Eye (tissue), 1 donor: ENCODE measurements around the gene WFDC1.

Experiments used
- DNase-seq: peaks from one replicate; pipeline ENCODE4 v3.0.0-alpha.2; 2015

The WFDC1 gene, protein sequence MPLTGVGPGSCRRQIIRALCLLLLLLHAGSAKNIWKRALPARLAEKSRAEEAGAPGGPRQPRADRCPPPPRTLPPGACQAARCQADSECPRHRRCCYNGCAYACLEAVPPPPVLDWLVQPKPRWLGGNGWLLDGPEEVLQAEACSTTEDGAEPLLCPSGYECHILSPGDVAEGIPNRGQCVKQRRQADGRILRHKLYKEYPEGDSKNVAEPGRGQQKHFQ

DNA sequence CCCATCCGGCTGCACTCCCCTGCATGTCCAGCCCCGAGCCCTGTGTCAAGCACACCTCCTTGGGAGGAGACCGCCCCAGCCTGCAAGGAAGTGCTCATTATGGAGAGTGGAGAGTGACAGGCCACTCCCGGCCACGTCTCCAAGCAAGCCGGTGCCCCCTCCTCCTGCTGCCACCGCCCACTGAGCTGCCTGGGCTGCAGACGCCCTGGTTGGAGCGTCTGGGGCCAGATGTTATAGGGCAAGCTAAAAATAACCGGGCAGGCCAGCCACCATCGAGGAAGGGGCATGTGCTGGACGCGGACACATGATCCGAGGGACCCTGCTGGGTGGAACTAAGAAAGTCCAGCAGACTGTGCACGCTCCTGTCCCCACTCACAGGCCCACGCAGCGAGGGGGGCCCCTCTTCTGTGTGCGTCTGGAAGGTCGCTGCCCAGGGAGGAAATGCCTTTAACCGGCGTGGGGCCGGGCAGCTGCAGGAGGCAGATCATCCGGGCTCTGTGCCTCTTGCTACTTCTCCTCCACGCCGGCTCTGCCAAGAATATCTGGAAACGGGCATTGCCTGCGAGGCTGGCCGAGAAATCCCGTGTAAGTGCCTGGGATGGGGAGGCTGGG, at the start of gene WFDC1:
TSS of gene WFDC1 (plus strand) at position 348 of the 612 bp plus-strand sequence. CDS start at position 442, 94 bp downstream.
- DNase-seq: peak; percentile 60

DNA sequence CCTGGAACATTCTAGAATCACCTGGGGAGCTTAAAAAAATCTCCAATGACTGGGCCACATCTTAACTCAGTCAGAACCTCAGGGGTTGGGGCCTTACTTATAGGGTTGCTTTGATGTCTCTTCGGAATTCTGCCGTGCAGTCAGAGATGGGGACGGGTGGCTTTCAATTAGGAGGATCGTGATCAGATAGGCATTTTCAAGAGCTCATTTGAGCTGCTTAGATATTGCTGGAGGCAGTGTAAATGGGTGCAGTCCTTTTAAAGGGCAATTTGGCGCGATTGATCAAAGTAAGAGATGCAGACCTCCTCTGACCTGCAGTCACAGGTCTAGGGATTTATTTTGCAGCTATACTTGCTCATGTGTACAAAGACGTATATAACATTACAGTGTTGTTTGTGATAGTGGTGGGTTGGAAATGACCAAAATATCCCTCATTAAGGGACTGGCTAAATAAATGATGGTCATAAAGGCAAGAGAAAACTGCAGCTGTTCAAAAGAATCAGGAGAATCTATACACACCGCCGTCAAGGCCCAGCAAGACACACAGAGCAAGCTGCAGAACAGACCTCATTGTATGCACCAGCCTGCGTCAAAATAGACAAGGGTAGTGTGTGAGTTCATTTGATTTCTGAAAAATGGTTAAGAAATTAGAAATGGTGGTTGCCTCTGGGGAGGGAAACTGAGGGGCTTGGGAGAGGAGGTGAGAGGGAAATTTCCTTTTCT, 48.6 kb upstream of the WFDC1 start:
- no peak for DNase-seq

DNA sequence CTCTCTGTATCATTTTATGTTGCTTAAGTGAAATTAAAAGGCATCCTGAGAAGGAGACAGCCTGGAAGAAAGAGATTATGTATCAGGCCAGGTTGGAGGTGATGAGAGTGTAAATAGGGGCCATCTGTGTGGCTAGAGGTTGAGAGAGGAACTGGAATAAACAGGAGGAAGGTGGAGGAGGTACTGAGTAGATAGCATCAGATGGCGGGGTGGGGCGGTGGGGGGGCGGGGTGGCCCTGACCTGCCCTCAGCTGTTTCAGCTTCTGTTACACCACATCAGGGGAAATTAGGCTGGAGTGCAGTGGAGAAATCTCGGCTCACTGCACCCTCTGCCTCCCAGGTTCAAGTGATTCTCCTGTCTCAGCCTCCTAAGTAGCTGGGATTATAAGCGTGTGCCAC, 48.0 kb upstream of the WFDC1 start:
- no peak for DNase-seq

DNA sequence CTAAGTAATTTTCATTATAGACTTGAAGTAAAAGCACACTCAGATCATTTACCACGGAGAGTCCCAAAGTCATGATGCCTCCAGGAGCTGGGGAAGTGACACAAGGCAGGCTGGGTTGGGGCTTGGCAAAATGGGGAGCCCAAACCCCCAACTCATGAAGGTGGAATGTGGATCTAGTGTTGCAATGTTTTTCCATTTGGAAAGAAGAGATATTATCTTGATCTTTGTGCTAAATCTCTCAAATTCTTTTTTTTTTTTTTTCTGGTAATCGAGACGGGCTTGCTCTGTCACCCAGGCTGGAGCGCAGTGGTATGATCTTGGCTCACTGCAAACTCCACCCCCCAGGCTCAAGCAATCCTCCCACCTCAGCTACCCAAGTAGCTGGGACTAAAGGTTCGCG, 47.3 kb upstream of the WFDC1 start:
- DNase-seq: no peak

DNA sequence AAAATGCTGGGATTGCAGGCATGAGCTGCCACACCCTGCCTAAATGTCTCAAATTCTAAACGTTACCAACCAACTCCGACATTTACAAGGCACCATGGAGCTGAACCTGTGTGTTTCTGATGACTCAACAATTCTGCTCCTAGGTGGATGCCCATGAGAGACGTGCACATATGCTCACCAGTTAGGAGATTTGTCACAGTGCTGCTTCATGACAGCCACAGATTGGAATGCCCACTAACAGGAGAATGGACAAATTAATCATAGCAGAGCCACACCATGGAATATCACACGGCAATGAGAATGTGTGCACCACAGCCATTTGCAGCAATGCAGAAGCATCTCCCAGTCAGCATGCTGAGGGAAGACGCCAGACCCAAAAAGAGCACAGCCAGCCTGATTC, 46.8 kb upstream of the WFDC1 start:
- no peak for DNase-seq

DNA sequence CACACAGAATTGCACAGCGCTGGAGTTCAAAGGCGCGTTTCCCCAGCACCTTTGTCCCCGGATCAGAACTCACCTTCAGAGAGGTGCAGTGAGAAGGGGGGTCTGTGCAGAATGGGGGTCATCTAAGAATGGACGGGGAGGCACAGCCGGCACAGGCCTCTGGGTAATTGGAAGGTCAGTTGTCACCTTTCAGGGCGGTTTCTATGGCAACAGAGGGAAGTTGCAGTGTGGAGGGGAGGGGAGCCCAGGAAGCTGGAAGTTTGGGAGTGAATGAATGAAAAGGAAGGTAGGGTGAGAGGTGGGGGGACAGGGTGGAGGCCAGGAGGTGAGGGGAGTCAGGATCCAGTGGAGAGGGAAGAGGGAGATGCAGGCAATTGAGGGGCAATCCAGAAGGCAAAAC, 42.5 kb upstream of the WFDC1 start:
- DNase-seq: no peak

DNA sequence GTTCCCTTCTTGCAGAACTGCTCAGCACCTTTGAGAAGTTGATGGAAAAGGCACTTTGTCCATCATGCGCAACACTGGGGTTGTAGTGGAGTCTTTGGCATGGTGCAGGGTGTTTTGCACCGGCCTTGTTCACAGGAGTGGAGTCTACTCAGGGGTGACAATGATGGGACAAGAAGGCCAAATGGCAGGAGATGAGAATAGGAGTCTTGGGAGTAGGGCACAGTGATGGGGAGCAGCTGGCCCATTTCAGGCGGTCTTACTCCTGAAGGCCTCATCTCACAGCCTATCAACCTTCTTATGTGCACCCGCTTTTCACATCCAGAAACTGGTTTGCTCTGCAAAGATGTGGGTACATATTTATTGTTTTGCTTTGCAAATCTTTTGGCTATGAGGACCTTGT, 41.5 kb upstream of the WFDC1 start:
- no peak for DNase-seq

DNA sequence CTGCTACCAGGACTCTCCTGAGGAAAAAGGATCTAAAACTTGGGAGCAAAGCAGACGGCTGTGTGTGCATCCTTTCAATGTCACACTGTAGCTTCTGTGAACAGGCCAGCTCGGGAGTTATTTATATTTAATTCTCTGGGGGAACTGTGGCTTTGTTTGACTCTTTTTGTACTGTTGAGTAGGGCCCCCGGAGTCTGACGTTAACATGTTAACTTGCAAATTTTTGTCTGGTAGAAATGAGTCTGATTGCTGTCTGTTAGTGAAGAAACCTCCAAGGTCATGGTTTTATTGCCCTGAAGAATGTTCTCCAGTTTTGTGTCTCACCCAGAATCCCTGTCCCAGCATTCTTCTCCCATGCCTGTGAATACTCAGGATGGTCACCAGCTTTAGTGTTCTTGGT, 40.6 kb upstream of the WFDC1 start:
- no peak for DNase-seq

DNA sequence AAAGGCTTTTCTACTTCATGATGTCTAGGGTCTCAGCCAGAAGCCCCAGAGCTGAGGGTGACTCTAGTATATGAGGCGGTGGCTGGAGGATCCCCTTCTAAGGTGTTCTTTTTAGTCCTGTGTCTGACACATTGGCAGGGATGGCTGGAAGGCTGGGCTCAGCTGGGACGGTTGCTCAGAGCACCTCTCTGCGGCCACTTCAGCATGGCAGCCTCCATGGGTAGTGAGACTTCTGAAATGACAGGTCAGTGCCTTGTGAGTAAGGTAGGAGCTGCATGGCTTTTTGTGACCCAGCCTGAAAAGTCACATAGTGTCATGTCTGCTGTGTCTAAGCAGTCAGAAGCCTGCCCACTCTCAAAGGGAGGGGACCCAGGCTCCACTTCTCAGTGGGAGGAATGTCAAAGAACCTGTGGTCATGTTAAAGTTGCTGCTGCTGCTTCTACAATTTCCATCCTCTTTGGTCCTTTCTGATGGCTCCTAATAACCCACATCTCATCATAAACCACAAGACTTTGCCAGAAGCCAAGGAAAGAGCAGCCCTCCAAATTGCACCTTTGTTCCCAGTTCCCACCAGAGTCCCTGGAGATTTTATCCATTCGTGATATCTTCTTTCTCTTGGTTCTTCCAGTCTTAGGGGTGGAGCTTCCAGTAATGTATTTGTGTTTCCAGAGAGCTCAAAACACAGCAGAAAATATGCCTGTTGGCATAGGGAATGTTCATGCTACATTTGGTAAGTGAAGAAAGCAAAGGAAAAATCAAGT, 39.4 kb upstream of the WFDC1 start:
- no peak for DNase-seq

DNA sequence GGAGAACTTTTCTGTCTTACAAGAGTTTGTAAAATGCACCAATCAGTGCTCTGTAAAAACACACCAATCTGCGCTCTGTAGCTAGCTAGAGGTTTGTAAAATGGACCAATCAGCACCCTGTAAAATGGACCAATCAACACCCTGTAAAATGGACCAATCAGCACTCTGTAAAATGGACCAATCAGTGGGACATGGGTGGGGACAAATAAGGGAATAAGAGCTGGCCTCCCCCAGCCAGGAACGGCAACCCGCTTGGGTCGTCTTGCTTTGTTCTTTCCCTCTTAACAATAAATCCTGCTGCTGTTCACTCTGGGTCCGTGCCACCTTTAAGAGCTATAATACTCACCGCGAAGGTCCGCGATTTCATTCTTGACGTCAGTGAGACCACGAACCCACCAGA, 36.4 kb upstream of the WFDC1 start:
- no peak for DNase-seq

DNA sequence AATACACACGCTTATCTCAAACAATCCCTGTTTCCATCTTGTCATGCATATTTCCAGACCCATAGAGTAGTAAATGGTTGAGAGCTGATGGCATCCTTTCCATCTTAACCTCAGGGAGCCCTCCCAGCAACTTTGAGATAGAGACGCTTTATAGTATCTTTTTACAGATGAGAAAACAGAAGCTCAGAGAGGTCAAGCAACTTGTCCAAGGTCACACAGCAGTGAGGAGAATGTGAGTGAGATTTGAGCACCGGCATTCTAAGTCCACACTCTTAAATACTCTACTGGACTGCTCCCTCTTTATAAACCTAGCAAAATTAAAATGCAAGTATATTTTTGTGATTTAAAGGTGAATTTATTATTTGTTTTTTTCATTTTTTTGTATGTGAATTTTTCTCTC, 35.0 kb upstream of the WFDC1 start:
- no peak for DNase-seq

DNA sequence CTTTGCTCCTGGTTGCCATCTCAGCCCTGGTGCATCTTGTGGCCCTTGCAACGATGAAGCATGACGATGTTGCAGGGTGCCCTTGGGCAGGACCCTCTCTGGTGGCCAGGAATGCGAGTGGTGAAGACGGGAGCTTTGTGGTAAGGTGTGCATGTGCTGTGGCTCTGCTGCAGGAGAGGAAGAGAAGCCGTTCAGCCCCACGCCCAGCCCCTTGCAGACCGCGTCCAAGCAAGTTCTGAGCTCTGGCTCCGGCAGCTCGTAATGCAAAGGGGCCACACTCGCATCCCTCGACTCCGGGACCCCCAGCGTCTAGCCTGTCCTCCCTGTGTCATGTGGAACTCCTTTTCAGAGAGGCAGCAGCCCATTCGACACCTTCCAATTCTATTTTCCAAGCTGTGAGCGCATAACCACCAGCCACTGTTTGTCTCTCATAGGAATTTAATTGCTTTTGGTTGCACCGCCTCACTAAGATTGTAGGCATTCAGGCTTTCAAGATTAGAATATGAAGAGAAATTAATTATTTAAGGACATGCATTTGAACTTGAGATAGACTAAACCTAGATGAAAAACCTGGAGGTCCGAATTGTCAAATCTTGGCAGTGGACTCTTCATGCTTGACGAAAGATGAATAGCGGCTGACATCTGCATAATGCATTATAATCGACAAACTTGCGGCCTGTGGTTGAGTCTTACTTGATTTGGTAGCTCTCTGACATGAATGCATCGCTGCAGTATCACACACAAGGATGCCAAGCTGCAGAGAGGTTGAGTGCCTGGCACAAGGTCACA, 33.7 kb upstream of the WFDC1 start:
- DNase-seq: peak; percentile 64

DNA sequence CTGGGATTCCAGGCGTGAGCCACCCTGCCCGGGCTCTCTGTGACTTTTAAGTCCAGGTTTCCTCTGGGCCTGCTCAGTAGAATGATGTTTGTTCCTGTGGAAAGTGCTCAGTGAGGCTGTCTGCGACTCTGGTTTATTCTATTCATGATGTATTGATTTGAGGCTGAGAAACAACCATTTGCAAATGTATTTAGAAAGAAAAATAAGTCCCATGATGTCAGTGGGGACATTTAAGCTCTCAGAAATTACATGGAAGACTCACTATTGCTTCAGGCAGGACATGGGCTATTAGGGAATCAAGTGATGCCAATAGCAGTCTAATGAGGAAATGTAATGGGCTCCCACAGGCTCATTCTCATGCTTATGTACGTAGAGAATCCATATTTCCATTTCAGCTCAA, 32.6 kb upstream of the WFDC1 start:
- DNase-seq: no peak

DNA sequence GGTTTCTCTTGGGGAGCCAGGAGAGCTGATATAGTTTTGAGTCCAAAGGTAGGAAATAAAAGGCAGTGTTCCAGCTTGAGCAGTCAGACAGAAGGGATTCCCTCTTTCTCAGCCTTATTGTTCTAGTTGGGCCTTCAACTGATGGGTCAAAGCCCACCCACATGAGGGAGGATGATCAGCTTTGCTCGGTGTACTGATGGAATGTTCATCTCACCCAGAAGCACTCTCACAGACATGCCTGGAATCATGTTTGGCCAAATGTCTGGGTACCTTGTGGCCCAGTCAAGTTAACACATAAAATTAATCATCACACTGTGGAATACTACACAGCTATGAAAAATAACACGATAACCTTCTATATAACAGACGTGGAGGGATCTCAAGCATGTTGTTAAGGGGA, 31.7 kb upstream of the WFDC1 start:
- DNase-seq: no peak

DNA sequence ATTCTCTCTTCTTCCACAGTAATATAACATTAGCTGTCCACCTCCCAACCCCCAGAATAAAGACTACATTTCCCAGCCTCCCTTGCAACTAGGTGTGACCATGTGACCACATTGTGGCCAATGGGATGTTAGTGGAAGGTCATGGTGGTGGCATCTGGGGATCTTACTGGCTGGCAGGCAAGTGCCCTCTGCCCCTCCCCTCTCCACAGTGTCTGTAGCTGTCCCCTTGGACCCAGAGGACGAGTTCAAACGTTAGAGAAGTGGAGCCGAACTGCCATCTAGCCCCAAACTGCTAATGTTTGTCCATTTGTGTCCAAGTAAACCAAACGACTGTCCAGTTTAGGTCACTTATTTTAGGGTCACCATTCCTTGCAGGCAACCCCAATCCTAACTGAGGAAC, 28.2 kb upstream of the WFDC1 start:
- peak; percentile 91 for DNase-seq

DNA sequence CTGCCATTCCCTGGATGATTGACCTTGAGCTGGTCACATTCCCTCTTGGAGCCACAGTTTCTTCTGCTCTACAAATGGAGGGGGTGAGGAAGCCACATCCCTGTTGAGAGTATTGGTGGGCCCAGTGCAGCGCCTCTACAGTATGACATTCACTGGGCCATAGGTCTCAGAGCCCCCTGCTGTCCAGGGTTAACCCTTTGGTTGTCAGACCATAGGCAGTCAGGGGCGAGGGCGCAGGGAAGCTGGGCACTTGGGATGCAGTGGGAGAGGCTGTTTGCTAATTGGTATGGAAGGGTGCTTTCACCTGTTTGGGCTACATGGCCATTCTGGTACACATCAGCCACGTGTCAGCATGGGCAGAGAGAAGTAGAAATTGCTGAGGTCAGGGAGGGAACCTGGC, 27.3 kb upstream of the WFDC1 start:
- DNase-seq: no peak

DNA sequence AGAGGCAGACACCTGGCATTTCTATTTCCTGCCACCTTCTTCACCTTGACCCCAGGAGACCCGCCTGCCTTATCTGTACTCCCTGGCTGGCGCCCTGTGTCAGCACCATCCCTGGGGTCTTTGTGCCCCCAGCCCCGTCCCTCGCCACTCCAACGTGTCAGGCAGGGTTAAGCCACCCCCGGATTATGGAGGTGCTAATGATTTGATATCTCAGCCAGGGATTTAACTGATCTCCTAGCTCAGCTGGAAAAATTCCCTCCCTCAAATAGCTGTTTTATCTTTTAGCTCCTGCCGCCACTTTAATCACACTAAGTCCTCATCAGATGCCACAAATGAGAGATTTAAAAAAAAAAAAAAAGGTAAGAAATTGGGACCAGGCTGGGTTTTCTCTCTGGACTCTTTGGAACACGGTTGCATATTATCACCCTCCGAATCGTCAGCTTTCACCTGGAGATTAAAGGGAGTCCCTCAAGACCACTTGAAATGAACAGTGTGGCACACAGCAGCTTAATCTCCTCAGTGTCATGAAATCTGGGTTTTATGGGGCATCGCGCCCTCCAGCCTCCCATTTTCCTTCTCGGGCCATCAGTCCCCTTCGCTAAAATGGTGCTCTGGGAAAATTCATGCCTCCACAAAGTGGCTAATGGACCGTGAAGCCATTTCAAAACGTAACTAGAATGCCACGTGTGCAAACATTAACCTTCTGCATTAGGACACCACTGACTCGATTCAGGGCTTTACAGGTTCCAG, 26.2 kb upstream of the WFDC1 start:
- peak; percentile 90 for DNase-seq

DNA sequence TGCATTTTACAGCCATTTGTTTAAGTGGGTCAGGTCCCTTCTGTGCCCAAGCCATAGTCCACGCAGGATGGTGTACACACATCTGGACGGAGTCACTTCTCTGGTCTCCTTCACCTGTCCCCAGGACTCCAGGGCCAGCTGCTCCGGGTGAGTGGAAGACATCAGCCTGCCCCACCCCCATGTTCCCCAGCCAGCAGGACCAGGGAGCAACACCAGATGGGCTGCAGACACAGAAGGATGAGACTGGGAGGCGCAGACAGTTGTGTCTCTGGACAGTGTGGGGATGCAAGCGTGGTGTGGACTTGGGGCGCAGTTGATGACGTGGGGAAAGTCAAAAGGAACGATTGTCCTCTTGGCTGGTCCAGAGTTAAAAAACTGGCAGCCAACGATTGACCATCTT, 24.6 kb upstream of the WFDC1 start:
- DNase-seq: no peak

DNA sequence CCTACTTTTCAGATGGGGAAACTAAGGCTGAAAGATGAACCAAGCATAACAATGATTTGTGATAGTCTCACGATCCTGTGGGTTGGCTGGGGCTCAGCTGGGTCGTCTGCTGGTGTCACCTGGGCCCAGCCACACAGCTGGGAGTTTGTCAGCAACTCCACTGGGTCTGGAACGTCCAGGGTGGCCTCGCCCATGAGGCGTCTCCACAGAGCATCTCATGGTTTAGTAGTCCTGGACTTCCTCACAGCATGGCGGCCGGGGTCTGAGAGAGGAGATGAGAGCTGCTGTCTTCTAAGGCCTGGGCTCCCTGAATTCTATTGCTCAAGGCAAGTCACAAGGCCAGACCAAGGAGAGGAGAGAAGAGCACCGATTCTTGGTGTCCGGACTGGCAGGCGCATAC, 24.1 kb upstream of the WFDC1 start:
- DNase-seq: no peak

DNA sequence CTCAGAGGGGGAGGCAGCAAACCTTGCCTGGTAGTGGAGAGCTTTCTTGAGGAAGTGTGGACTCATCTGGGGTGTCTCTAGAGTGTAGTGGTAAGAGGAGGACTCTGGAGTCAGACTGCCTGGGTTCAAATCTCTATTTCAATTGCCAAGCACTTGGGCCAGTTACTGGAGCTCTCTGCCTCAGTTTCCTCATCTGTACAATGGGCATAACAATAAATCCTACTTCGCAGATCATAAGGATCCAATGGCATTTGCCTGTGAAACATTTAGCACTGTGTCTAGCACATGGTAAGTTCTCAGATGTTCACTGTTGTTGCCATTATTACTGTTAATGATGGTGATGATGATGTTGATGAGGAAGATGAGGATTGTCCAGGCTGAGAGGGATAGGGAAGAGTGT, 23.6 kb upstream of the WFDC1 start:
- no peak for DNase-seq

DNA sequence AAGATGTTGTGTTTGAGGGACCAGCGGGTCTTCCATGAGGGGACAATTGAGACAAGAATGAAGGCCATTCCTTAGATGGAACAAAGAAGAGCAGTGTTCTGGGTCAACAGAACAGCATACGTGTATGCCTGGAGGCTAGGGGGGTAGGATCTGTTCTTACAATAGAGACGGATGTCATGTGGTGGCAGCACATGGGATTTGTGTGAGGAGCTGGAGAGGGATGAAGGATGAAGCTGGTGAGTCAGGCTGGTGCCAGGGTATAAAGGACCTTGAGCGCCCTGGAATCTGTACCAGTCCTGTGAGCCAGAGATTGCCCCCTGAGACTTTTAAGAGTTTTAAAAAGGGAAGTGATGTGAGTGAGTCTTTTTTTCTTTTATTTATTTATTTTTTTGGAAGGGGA, 22.8 kb upstream of the WFDC1 start:
- no peak for DNase-seq

DNA sequence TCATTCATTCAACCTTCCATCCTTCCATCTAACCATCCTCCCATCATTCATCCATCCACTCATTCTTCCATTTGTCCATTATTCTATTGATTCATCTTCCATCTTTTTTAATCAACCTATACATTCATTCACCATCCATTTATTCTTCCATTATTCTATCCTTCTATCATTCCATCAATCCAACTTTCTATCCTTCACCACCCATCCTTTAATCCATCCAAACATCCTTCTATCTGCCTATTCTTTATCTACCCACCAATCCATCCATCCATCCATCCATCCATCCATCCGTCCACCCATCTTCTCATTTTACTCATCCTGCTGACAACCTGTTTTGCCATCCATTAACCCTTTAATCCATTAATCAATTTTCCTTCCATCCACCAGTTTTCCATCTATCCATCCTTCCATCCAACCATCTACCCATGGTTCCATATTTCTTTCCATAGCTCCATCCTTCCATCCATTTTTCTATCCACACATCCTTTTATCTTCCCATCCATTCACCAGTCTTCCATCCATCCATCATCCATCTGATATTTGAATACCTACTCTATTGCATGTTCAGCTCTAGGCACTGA, 21.8 kb upstream of the WFDC1 start:
- no peak for DNase-seq
